ENCODE data around the gene LASP1. TPM values are rescaled to one million over a fixed set of nuclear protein-coding genes. Genes with fewer than 3 reads are reported as not detected.
A peak's percentile ranks its signal among the peaks of the same experiment; 100 is the strongest.

LASP1 gene
- total and polyA plus RNA-seq, 9 donors = 37.6 to 118 (median 81.7) TPM

DNA sequence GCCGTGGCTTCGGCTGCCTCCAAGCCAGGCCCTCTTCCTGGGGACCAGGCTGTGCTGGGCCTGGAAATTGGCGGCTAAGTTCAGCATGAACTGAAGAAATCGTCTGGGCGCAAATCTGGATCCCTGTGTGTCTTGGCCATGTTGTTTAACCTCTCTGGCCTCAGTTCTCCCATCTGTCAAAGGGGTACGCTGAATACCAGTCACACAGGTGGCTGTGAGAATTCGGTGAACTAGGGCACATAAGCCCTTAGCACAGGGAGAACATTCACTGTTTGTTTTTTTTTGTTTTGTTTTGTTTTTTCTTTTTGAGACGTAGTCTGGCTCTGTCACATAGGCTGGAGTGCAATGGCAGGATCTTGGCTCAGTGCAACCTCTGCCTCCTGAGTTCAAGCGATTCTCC is 19.0 kb downstream of the LASP1 start:
- peaks cover 75% of the 10 kb centered on the region for H3K36me3 ChIP-seq (ENCODE audit: control insufficient read depth, insufficient read depth, low read length)
- DNase-seq = no peak
- WGBS (ENCODE audit: insufficient coverage) = 85% methylated on average over 9 of the region's 9 CpGs
- H3K27me3 ChIP-seq (ENCODE audit: control insufficient read depth, insufficient read depth, low read length) = no peaks in the 10 kb centered on the region
- H3K4me3 ChIP-seq (ENCODE audit: low read length) = no peak overlapping the region
- H3K27ac ChIP-seq (ENCODE audit: low read length) = no peak overlapping the region
- peaks cover 47% of the 10 kb centered on the region for H3K4me1 ChIP-seq (ENCODE audit: control insufficient read depth, insufficient read depth, low read length)
- H3K9me3 ChIP-seq (replicated peaks; ENCODE audit: control insufficient read depth, low read depth, low read length) = no peaks in the 10 kb centered on the region

DNA sequence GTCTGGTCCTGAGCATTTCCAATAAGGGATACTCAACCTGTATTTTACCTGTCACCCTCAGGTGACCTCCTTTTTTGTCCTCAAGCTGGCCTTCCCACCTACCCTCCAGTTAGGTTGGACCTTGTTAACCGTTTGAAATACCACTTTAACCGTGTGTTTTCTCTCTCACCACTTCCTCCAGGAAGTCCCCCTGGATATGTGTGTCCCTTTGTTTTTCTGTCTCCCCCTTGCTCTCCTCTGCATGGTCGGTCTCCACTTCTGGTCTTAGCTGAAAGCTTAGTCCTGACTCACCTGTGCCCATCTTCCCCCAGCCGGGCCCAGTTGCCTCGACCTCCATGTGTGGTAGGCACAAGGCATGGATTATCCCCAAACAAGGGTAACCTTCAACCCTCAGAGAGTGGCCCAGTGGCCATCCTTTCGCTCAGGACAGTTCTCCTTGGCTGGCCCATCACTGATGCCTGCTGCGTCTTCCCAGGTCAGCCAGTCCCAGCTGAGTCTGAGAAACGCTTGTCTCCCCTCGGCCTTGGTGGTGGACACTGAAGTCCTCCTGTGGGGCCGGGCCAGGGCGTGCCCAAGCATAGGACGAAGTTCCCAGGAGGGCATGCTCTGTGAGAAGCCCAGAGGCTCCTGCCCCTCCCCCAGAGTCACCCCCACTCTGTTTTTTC is 20.0 kb downstream of the LASP1 start:
- no peak overlapping the region for H3K27ac ChIP-seq (ENCODE audit: low read length)
- no peak for DNase-seq
- peaks cover 45% of the 10 kb centered on the region for H3K4me1 ChIP-seq (ENCODE audit: control insufficient read depth, insufficient read depth, low read length)
- peaks cover 77% of the 10 kb centered on the region for H3K36me3 ChIP-seq (ENCODE audit: control insufficient read depth, insufficient read depth, low read length)
- H3K9me3 ChIP-seq (replicated peaks; ENCODE audit: control insufficient read depth, low read depth, low read length) = no peaks in the 10 kb centered on the region
- H3K4me3 ChIP-seq (ENCODE audit: low read length) = no peak overlapping the region
- H3K27me3 ChIP-seq (ENCODE audit: control insufficient read depth, insufficient read depth, low read length) = no peaks in the 10 kb centered on the region
- 85% methylated on average over 12 of the region's 12 CpGs for WGBS (ENCODE audit: insufficient coverage)

DNA sequence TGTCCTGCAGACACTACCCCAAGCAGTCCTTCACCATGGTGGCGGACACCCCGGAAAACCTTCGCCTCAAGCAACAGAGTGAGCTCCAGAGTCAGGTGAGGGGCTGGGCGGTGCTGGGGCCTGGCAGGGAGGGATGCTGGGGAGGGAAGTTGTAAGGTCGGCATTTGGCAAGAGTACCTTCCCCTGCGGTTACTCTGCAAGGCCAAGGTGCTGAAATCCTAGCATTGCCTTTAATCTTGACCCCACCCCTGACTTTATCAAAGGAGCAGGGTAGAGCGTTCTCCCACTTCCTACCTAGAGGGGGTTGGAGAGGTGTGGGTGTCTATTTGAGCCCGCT is 20.5 kb downstream of the LASP1 start:
- no peak overlapping the region for H3K4me3 ChIP-seq (ENCODE audit: low read length)
- 90% methylated on average over 2 of the region's 8 CpGs for WGBS (ENCODE audit: insufficient coverage)
- no peak for DNase-seq
- no peak overlapping the region for H3K27ac ChIP-seq (ENCODE audit: low read length)
- H3K36me3 ChIP-seq (ENCODE audit: control insufficient read depth, insufficient read depth, low read length) = peaks cover 75% of the 10 kb centered on the region
- no peaks in the 10 kb centered on the region for H3K9me3 ChIP-seq (replicated peaks; ENCODE audit: control insufficient read depth, low read depth, low read length)
- peaks cover 40% of the 10 kb centered on the region for H3K4me1 ChIP-seq (ENCODE audit: control insufficient read depth, insufficient read depth, low read length)
- no peaks in the 10 kb centered on the region for H3K27me3 ChIP-seq (ENCODE audit: control insufficient read depth, insufficient read depth, low read length)

DNA sequence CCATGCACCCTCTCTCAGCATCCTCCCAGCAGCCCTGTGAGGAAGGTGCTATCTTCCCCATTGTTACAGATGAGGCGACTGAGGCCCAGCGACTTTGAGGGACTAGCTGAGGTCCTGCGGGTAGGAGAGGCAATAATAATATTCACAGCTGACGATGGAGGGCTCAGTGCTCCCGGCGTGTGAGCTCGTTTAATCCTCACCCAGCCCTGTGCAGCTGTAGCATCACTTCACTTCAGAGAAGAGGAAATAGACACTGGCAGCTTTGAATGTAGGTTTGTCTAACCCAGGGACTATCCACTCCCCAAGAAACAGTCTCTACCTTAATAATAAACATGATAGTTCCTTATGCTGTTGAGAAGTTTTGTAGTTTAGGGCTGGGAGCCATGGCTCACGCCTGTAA is 21.6 kb downstream of the LASP1 start:
- 88% methylated on average over 1 of the region's 8 CpGs for WGBS (ENCODE audit: insufficient coverage)
- no peaks in the 10 kb centered on the region for H3K9me3 ChIP-seq (replicated peaks; ENCODE audit: control insufficient read depth, low read depth, low read length)
- no peak overlapping the region for H3K27ac ChIP-seq (ENCODE audit: low read length)
- H3K4me3 ChIP-seq (ENCODE audit: low read length) = no peak overlapping the region
- H3K4me1 ChIP-seq (ENCODE audit: control insufficient read depth, insufficient read depth, low read length) = peaks cover 39% of the 10 kb centered on the region
- no peak for DNase-seq
- peaks cover 79% of the 10 kb centered on the region for H3K36me3 ChIP-seq (ENCODE audit: control insufficient read depth, insufficient read depth, low read length)
- no peaks in the 10 kb centered on the region for H3K27me3 ChIP-seq (ENCODE audit: control insufficient read depth, insufficient read depth, low read length)

DNA sequence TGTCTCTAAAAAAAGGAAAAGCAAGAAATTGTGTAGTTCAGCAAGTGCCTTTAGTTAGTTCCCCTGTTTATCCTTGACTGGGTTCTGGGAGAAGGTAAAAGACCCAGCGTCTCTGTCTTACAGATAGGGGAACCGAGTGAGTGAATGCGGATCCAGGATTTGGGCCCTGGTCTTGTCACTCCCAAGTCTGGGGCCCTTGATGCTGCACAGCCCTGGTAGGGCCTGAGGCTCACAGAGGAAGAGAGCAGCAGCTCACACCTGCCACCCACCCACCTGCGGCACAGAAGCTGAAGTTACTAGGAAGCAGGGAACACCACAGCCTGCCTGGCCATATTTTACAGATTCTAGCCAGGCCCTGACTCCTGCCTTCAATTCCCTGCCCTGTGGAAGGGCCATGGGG is 22.2 kb downstream of the LASP1 start:
- Histone ChIP-seq H3K4me3 (ENCODE audit: low read length) (no peak overlapping the region), H3K36me3 (ENCODE audit: control insufficient read depth, insufficient read depth, low read length) (peaks cover 84% of the 10 kb centered on the region)

DNA sequence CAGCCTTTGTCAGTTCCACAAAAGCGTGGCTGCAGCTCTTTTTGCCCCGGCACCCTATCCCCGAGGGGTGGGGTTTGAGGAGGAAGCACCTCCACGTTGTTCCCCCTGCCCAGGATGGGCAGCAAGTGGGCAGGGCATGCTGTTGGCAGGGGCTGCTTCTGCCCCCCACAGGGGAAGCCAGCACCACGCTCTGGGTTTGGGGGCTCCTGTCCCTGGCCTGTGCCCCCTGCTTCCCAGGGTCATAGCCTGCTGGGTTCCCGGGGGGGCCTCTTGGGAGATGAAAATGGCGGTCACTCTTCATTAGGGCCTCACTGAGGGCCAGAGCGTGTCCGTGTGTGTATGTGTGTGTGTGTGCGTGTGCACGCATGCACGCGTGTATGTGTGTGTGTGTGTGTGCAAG is 22.8 kb downstream of the LASP1 start:
- Histone ChIP-seq H3K27me3 (ENCODE audit: control insufficient read depth, insufficient read depth, low read length) (no peaks in the 10 kb centered on the region), H3K9me3 (replicated peaks; ENCODE audit: control insufficient read depth, low read depth, low read length) (no peaks in the 10 kb centered on the region), H3K4me3 (ENCODE audit: low read length) (no peak overlapping the region), H3K27ac (ENCODE audit: low read length) (no peak overlapping the region), H3K4me1 (ENCODE audit: control insufficient read depth, insufficient read depth, low read length) (peaks cover 39% of the 10 kb centered on the region), H3K36me3 (ENCODE audit: control insufficient read depth, insufficient read depth, low read length) (peaks cover 84% of the 10 kb centered on the region)
- 70% methylated on average over 4 of the region's 13 CpGs for WGBS (ENCODE audit: insufficient coverage)
- DNase-seq = no peak

More for the DNA sequence above, 22.2 kb downstream of the LASP1 start:
- H3K27ac ChIP-seq (ENCODE audit: low read length) = no peak overlapping the region
- DNase-seq = no peak
- WGBS (ENCODE audit: insufficient coverage) = 89% methylated on average over 4 of the region's 4 CpGs
- peaks cover 39% of the 10 kb centered on the region for H3K4me1 ChIP-seq (ENCODE audit: control insufficient read depth, insufficient read depth, low read length)
- no peaks in the 10 kb centered on the region for H3K9me3 ChIP-seq (replicated peaks; ENCODE audit: control insufficient read depth, low read depth, low read length)
- H3K27me3 ChIP-seq (ENCODE audit: control insufficient read depth, insufficient read depth, low read length) = no peaks in the 10 kb centered on the region

DNA sequence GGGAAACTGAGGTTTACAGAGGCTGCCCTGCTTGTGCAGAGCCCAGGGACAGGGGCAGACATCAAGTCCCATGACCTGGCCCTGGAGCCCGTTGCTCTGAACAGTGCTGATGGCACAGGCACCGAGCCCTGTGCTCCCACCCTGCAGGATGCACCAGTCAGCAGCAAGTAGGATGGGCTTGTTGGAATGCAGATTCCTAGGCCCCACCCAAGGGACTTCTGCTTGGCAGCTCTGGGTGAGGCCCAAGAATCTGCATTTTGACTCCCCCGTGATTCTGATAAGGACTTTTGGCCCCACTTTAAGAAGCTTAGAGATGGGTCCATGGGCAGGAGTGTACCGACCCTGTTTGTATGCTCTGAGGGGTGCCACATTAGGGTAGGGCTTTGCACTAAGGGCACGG is 23.3 kb downstream of the LASP1 start:
- WGBS (ENCODE audit: insufficient coverage) = 81% methylated on average over 2 of the region's 5 CpGs
- Histone ChIP-seq H3K27ac (ENCODE audit: low read length) (no peak overlapping the region), H3K4me3 (ENCODE audit: low read length) (no peak overlapping the region), H3K4me1 (ENCODE audit: control insufficient read depth, insufficient read depth, low read length) (peaks cover 41% of the 10 kb centered on the region), H3K27me3 (ENCODE audit: control insufficient read depth, insufficient read depth, low read length) (no peaks in the 10 kb centered on the region), H3K36me3 (ENCODE audit: control insufficient read depth, insufficient read depth, low read length) (peaks cover 84% of the 10 kb centered on the region), H3K9me3 (replicated peaks; ENCODE audit: control insufficient read depth, low read depth, low read length) (no peaks in the 10 kb centered on the region)
- no peak for DNase-seq

DNA sequence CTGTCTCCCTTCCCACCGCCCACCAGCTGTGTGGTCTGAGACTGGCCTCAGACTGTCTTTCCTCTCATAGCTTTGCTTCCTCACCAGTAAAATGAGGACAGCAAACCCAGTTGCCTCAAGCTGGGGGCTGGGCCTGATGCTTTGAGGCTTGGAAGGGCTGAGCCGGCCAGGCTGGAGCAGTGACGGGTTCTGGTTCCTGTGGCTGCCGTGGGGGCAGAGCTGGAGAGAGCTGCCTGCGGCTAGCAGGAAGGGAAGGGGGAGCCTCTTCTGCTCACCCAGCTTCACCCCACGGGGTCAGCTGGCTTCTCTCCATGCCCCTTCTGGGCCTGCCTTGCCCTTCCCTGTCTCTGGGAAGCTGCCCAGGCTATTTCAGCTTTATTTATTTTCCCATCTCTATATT is 23.7 kb downstream of the LASP1 start:
- Histone ChIP-seq H3K9me3 (replicated peaks; ENCODE audit: control insufficient read depth, low read depth, low read length) (no peaks in the 10 kb centered on the region), H3K4me3 (ENCODE audit: low read length) (no peak overlapping the region), H3K4me1 (ENCODE audit: control insufficient read depth, insufficient read depth, low read length) (peaks cover 46% of the 10 kb centered on the region), H3K36me3 (ENCODE audit: control insufficient read depth, insufficient read depth, low read length) (peaks cover 86% of the 10 kb centered on the region), H3K27me3 (ENCODE audit: control insufficient read depth, insufficient read depth, low read length) (no peaks in the 10 kb centered on the region), H3K27ac (ENCODE audit: low read length) (peak overlapping the region; percentile 42)
- DNase-seq = no peak
- WGBS (ENCODE audit: insufficient coverage) = 68% methylated on average over 3 of the region's 6 CpGs

DNA sequence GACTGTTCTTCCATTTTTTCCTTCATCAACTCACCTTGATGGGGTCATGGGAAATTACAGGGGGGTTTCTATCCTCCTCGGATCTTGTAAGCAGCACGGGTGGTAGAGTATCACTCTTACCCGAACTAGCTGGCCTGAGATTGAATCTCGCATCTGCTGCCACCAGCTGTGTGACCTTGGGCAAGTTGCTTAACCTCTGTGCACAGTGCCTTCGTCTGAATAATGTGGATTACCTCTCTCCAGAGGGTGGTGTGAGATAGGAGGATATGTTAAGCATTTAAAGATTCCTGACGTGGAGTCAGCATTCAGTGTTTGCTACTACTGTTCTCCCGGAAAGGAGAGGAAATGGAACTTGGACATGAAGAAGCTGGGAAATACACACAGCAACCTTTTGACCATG is 24.4 kb downstream of the LASP1 start:
- peaks cover 86% of the 10 kb centered on the region for H3K36me3 ChIP-seq (ENCODE audit: control insufficient read depth, insufficient read depth, low read length)
- peaks cover 53% of the 10 kb centered on the region for H3K4me1 ChIP-seq (ENCODE audit: control insufficient read depth, insufficient read depth, low read length)
- H3K4me3 ChIP-seq (ENCODE audit: low read length) = no peak overlapping the region
- 62% methylated on average over 6 of the region's 7 CpGs for WGBS (ENCODE audit: insufficient coverage)
- no peaks in the 10 kb centered on the region for H3K27me3 ChIP-seq (ENCODE audit: control insufficient read depth, insufficient read depth, low read length)
- peak overlapping the region; percentile 42 for H3K27ac ChIP-seq (ENCODE audit: low read length)
- no peak for DNase-seq
- no peaks in the 10 kb centered on the region for H3K9me3 ChIP-seq (replicated peaks; ENCODE audit: control insufficient read depth, low read depth, low read length)

DNA sequence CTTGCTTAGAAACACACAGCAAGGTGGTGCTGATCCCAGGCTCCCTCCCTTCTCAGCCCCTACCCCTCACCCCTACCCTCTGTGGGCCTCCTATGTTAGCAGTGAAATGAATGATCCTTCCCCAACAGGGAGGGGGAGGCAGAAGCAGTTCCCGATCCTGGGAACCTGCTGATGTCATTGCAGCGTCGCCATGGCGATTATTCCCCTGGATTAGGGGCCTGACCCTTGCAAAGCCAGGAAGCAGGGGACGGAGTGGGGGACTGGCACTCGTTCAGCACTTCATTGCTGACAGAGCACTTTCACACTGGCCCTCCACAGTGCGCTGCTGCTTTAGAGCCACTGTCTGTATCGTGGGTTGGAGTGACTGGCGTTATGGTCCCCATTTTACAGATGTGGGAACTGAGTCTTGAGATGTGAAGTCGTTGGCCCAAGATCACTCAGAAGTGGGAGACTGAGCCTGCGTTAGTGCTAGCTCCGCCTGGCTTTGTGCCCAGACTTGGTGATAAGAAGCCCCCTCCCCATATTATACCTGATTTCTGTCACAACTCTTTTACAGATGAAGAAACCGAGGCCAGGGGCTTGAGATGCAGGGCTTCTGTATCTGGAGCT is 26.6 kb downstream of the LASP1 start:
- Histone ChIP-seq H3K9me3 (replicated peaks; ENCODE audit: control insufficient read depth, low read depth, low read length) (no peaks in the 10 kb centered on the region), H3K27ac (ENCODE audit: low read length) (peak overlapping the region; percentile 76), H3K4me1 (ENCODE audit: control insufficient read depth, insufficient read depth, low read length) (peaks cover 70% of the 10 kb centered on the region), H3K27me3 (ENCODE audit: control insufficient read depth, insufficient read depth, low read length) (no peaks in the 10 kb centered on the region), H3K36me3 (ENCODE audit: control insufficient read depth, insufficient read depth, low read length) (peaks cover 83% of the 10 kb centered on the region), H3K4me3 (ENCODE audit: low read length) (no peak overlapping the region)
- peak; percentile 62 for DNase-seq
- WGBS (ENCODE audit: insufficient coverage) = 52% methylated on average over 9 of the region's 13 CpGs

Measured in muscle of leg (tissue), 11 donors.